Kidney tubule cell (primary cell): ENCODE results near the gene XXYLT1.
A peak's percentile ranks its signal among the peaks of the same experiment; 100 is the strongest.
"Not testable (repeated sequence)": the region's sequence is repeated elsewhere in the genome, so short reads cannot be mapped to it uniquely, and the experiment has no call there.

Source experiments
- DNase-seq: peaks from one replicate; pipeline ENCODE4 v3.0.0-alpha.2; 2018; ENCODE audit warnings: low spot score

Gene XXYLT1

GRCh38 chr3:195207731-195208130 is 63.2 kb downstream of the XXYLT1 start:
- DNase-seq: no peak

- no peak for DNase-seq
Observed at GRCh38 chr3:195207056-195207455, 63.9 kb downstream of the XXYLT1 start.

GRCh38 chr3:195204360-195205163 is 66.4 kb downstream of the XXYLT1 start:
- DNase-seq: peak; percentile 64

GRCh38 chr3:195203606-195204005 is 67.4 kb downstream of the XXYLT1 start:
- DNase-seq: no peak

- no peak for DNase-seq
Observed at GRCh38 chr3:195201295-195201694, 69.7 kb downstream of the XXYLT1 start.

- DNase-seq: peak; percentile 32
Observed at GRCh38 chr3:195200010-195200822, 70.7 kb downstream of the XXYLT1 start.

GRCh38 chr3:195198426-195199346 is 72.3 kb downstream of the XXYLT1 start:
- DNase-seq: no peak

GRCh38 chr3:195197765-195198425 is 73.1 kb downstream of the XXYLT1 start:
- peak; percentile 91 for DNase-seq

- peak; percentile 19 for DNase-seq
Observed at GRCh38 chr3:195196266-195196665, 74.7 kb downstream of the XXYLT1 start.

GRCh38 chr3:195195321-195196209 is 75.4 kb downstream of the XXYLT1 start:
- DNase-seq: no peak

- DNase-seq: no peak
Observed at GRCh38 chr3:195194559-195195206, 76.3 kb downstream of the XXYLT1 start.

- no peak for DNase-seq
Observed at GRCh38 chr3:195191580-195191979, 79.4 kb downstream of the XXYLT1 start.

GRCh38 chr3:195189821-195190220 is 81.1 kb downstream of the XXYLT1 start:
- DNase-seq: no peak

- DNase-seq: no peak
Observed at GRCh38 chr3:195188426-195188927, 82.5 kb downstream of the XXYLT1 start.

GRCh38 chr3:195187609-195188425 is 83.1 kb downstream of the XXYLT1 start:
- peak; percentile 44 for DNase-seq

GRCh38 chr3:195186710-195187047 is 84.3 kb downstream of the XXYLT1 start:
- not testable (repeated sequence) for DNase-seq

GRCh38 chr3:195186041-195186709 is 84.8 kb downstream of the XXYLT1 start:
- DNase-seq: no peak

- DNase-seq: no peak
Observed at GRCh38 chr3:195185583-195185982, 85.4 kb downstream of the XXYLT1 start.
